Nephron (organoid): ENCODE measurements around the gene TRABD.

ENCODE experiments used
- H3K27ac Mint-ChIP-seq, 3 experiments: 2 replicates each; pipeline ENCODE4 v1.8.0; 2020; ENCODE audit warnings: mixed read lengths in 3 of 3, mild to moderate bottlenecking in 2 of 3, moderate library complexity in 1 of 3
- H3K27me3 Mint-ChIP-seq: 2 replicates; pipeline ENCODE4 v1.8.0; 2021; ENCODE audit warnings: low read depth, mild to moderate bottlenecking, moderate library complexity, mixed read lengths
- H3K36me3 Mint-ChIP-seq: 2 replicates; pipeline ENCODE4 v1.8.0; 2020; ENCODE audit warnings: low read depth, mixed read lengths
- H3K4me1 Mint-ChIP-seq: 2 replicates; pipeline ENCODE4 v1.8.0; 2020; ENCODE audit warnings: mixed read lengths
- H3K4me3 Mint-ChIP-seq, 3 experiments: 2 replicates each; pipeline ENCODE4 v1.8.0; 2020; ENCODE audit warnings: mild to moderate bottlenecking in 3 of 3, mixed read lengths in 3 of 3, moderate library complexity in 2 of 3
- H3K9me3 Mint-ChIP-seq: 2 replicates; pipeline ENCODE4 v1.8.0; 2020; ENCODE audit warnings: mixed read lengths
- CTCF ChIP-seq, 3 experiments: fragments of 200-600 bp; sonication (generic); IDR thresholded peaks; one replicate each; pipeline ENCODE4 v1.5.0; 2021; ENCODE audit warnings: antibody characterized with exemption in 3 of 3; ENCODE audit not compliant: unreplicated experiment in 3 of 3

Gene TRABD

GRCh38 chr22:50150161-50151129 lies 35.3 kb upstream of the TRABD start:
- H3K27ac Mint-ChIP-seq, result no peak overlapping the region
- H3K4me3 Mint-ChIP-seq, result no peak overlapping the region
- H3K27me3 Mint-ChIP-seq, result peaks cover 20% of the 10 kb centered on the region
- no peaks in the 10 kb centered on the region for H3K9me3 Mint-ChIP-seq
- no peak for TF ChIP-seq CTCF (IDR thresholded peaks at IDR 0.05; ENCODE audit: unreplicated experiment in 3 of 3)
- H3K4me1 Mint-ChIP-seq, result peaks cover 13% of the 10 kb centered on the region
- no peaks in the 10 kb centered on the region for H3K36me3 Mint-ChIP-seq

GRCh38 chr22:50151571-50152537 lies 33.9 kb upstream of the TRABD start:
- H3K27ac Mint-ChIP-seq, result no peak overlapping the region
- H3K27me3 Mint-ChIP-seq, result peaks cover 20% of the 10 kb centered on the region
- no peaks in the 10 kb centered on the region for H3K9me3 Mint-ChIP-seq
- no peaks in the 10 kb centered on the region for H3K36me3 Mint-ChIP-seq
- peaks cover 2% of the 10 kb centered on the region for H3K4me1 Mint-ChIP-seq
- no peak overlapping the region for H3K4me3 Mint-ChIP-seq
- no peak for TF ChIP-seq CTCF (IDR thresholded peaks at IDR 0.05; ENCODE audit: unreplicated experiment in 3 of 3)

- H3K27me3 Mint-ChIP-seq, result peaks cover 20% of the 10 kb centered on the region
- H3K36me3 Mint-ChIP-seq, result no peaks in the 10 kb centered on the region
- H3K4me1 Mint-ChIP-seq, result no peaks in the 10 kb centered on the region
- no peaks in the 10 kb centered on the region for H3K9me3 Mint-ChIP-seq
- H3K4me3 Mint-ChIP-seq, result no peak overlapping the region
- no peak overlapping the region for H3K27ac Mint-ChIP-seq
- TF ChIP-seq CTCF (IDR thresholded peaks at IDR 0.05; ENCODE audit: unreplicated experiment in 3 of 3), result no peak
Measured at GRCh38 chr22:50153056-50153755, 32.5 kb upstream of the TRABD start.

- no peaks in the 10 kb centered on the region for H3K9me3 Mint-ChIP-seq
- no peak overlapping the region for H3K27ac Mint-ChIP-seq
Measured at GRCh38 chr22:50153756-50154140, 32.0 kb upstream of the TRABD start.

More at GRCh38 chr22:50153756-50154140, 32.0 kb upstream of the TRABD start:
- H3K27me3 Mint-ChIP-seq, result peaks cover 25% of the 10 kb centered on the region
- H3K36me3 Mint-ChIP-seq, result no peaks in the 10 kb centered on the region
- no peak overlapping the region for H3K4me3 Mint-ChIP-seq
- no peak for TF ChIP-seq CTCF (IDR thresholded peaks at IDR 0.05; ENCODE audit: unreplicated experiment in 3 of 3)
- no peaks in the 10 kb centered on the region for H3K4me1 Mint-ChIP-seq
